Measurements from ENCODE around the gene NGRN. TPM values are rescaled to one million over a fixed set of nuclear protein-coding genes. Genes with fewer than 3 reads are reported as not detected.
"Not testable (repeated sequence)": the region's sequence is repeated elsewhere in the genome, so short reads cannot be mapped to it uniquely, and the experiment has no call there.

Gene NGRN
- total RNA-seq, 3 donors from 2014 or later: 41.7 to 111 (median 54.1) TPM

- ATAC-seq (peak; percentile 7), DNase-seq (peak in 2 of 3 donors; percentile 52 to 63)
- Histone ChIP-seq H3K4me1 (ENCODE audit: low read depth) (peaks cover 35% of the 10 kb centered on the region), H3K36me3 (ENCODE audit: low read depth) (no peaks in the 10 kb centered on the region), H3K4me3 (peak overlapping the region; percentile 80), H3K9me3 (no peaks in the 10 kb centered on the region)
- intact Hi-C loops (cut with DNase I, micrococcal nuclease): no loop called here
- no peak for TF ChIP-seq CTCF (IDR thresholded peaks at IDR 0.05)
These were observed 574 bp downstream of the NGRN start for GRCh38 chr15:90266061-90266431.

- ATAC-seq: no peak
- intact Hi-C loops (cut with DNase I, micrococcal nuclease): no loop called here
- peak overlapping the region; percentile 80 for H3K4me3 ChIP-seq
- peaks cover 35% of the 10 kb centered on the region for H3K4me1 ChIP-seq (ENCODE audit: low read depth)
- H3K36me3 ChIP-seq (ENCODE audit: low read depth): peaks cover 3% of the 10 kb centered on the region
- no peak for TF ChIP-seq CTCF (IDR thresholded peaks at IDR 0.05)
- peak in 2 of 3 donors; percentile 40 to 53 for DNase-seq
- H3K9me3 ChIP-seq: no peaks in the 10 kb centered on the region
These were observed 1.0 kb downstream of the NGRN start for GRCh38 chr15:90266485-90266884.

- Histone ChIP-seq H3K4me1 (ENCODE audit: low read depth) (peaks cover 35% of the 10 kb centered on the region), H3K36me3 (ENCODE audit: low read depth) (peaks cover 4% of the 10 kb centered on the region), H3K9me3 (no peaks in the 10 kb centered on the region), H3K4me3 (no peak overlapping the region)
- TF ChIP-seq CTCF (IDR thresholded peaks at IDR 0.05): no peak
- DNase-seq: no peak
- ATAC-seq: peak; percentile 29
- intact Hi-C loops (cut with DNase I, micrococcal nuclease): no loop called here
These were observed 2.9 kb downstream of the NGRN start for GRCh38 chr15:90268415-90268814.

- intact Hi-C loops (cut with DNase I, micrococcal nuclease): no loop called here
- TF ChIP-seq CTCF (IDR thresholded peaks at IDR 0.05): no peak
- Histone ChIP-seq H3K4me3 (no peak overlapping the region), H3K9me3 (no peaks in the 10 kb centered on the region), H3K4me1 (ENCODE audit: low read depth) (peaks cover 28% of the 10 kb centered on the region), H3K36me3 (ENCODE audit: low read depth) (peaks cover 4% of the 10 kb centered on the region)
- DNase-seq (no peak), ATAC-seq (no peak)
These were observed 5.2 kb downstream of the NGRN start for GRCh38 chr15:90270502-90271150.

GRCh38 chr15:90271459-90272166 lies 6.1 kb downstream of the NGRN start:
- peaks cover 4% of the 10 kb centered on the region for H3K36me3 ChIP-seq (ENCODE audit: low read depth)
- peaks cover 28% of the 10 kb centered on the region for H3K4me1 ChIP-seq (ENCODE audit: low read depth)
- DNase-seq (no peak), ATAC-seq (no peak)
- no peak overlapping the region for H3K4me3 ChIP-seq
- H3K9me3 ChIP-seq: no peaks in the 10 kb centered on the region
- no peak for TF ChIP-seq CTCF (IDR thresholded peaks at IDR 0.05)
- intact Hi-C loops (cut with DNase I, micrococcal nuclease): no loop called here

GRCh38 chr15:90278467-90278866 lies 13.0 kb downstream of the NGRN start:
- H3K4me1 ChIP-seq (ENCODE audit: low read depth); DNase-seq; ATAC-seq; H3K9me3 ChIP-seq; intact Hi-C loops (cut with DNase I, micrococcal nuclease); H3K36me3 ChIP-seq (ENCODE audit: low read depth); H3K4me3 ChIP-seq: not testable (repeated sequence)

- ATAC-seq; H3K36me3 ChIP-seq (ENCODE audit: low read depth); H3K9me3 ChIP-seq; H3K4me1 ChIP-seq (ENCODE audit: low read depth); DNase-seq; H3K4me3 ChIP-seq; intact Hi-C loops (cut with DNase I, micrococcal nuclease): not testable (repeated sequence)
These were observed 15.3 kb downstream of the NGRN start for GRCh38 chr15:90280743-90281142.

GRCh38 chr15:90281637-90282036 lies 16.2 kb downstream of the NGRN start:
- H3K9me3 ChIP-seq; H3K36me3 ChIP-seq (ENCODE audit: low read depth); DNase-seq; H3K4me1 ChIP-seq (ENCODE audit: low read depth); intact Hi-C loops (cut with DNase I, micrococcal nuclease); H3K4me3 ChIP-seq: not testable (repeated sequence)
- peak; percentile 55 for ATAC-seq

All from mucosa of descending colon (tissue), 3 donors.